ENCODE measurements around the gene NEK5. TPM values are rescaled to one million over a fixed set of nuclear protein-coding genes. Genes with fewer than 3 reads are reported as not detected.

NEK5 gene
- total RNA-seq, 1 experiment from 2014 or later = 0.39 TPM

DNA sequence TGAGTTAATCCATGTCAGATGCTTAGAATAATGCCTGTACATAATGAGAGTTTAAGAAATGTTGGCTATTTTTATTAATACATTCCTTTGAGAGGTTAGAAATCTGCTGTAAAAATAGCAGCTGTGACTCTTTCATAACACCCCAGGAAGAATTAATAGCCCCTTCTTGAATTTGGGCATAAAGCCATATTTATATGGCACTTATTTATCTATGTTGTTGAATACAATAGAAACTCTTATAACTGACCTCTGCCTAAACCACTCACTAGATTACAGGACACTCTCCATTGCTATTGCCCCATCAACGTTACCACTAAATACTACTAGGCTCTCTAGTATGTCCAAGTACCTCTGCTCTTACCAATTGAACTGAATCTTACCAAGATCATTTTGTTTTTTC is 16.3 kb downstream of the NEK5 start:
- H3K9me3 Mint-ChIP-seq (ENCODE audit: unreplicated experiment) = peaks cover 16% of the 10 kb centered on the region
- no peak for DNase-seq
- intact Hi-C loops (cut with micrococcal nuclease; ENCODE audit: unreplicated experiment) = no loop called here
- no peak overlapping the region for H3K27ac Mint-ChIP-seq (ENCODE audit: unreplicated experiment)
- H3K36me3 Mint-ChIP-seq (ENCODE audit: insufficient read depth, unreplicated experiment) = no peaks in the 10 kb centered on the region
- peaks cover 7% of the 10 kb centered on the region for H3K4me1 Mint-ChIP-seq (ENCODE audit: low read depth, unreplicated experiment)
- H3K9me3 ChIP-seq = no peaks in the 10 kb centered on the region
- BruUV-seq (replicated peaks) = no TSS peak
- no peaks in the 10 kb centered on the region for H3K27me3 ChIP-seq (replicated peaks; ENCODE audit: control insufficient read depth, insufficient read depth, low read length)
- peaks cover 11% of the 10 kb centered on the region for H3K4me1 ChIP-seq
- no peak overlapping the region for H3K4me3 Mint-ChIP-seq (ENCODE audit: unreplicated experiment)
- H3K27me3 Mint-ChIP-seq (ENCODE audit: insufficient read depth, unreplicated experiment) = no peaks in the 10 kb centered on the region
- CTCF ChIA-PET = no interaction called here
- no peaks in the 10 kb centered on the region for H3K36me3 ChIP-seq (ENCODE audit: control insufficient read depth, insufficient read depth, low read length)
- no peak for TF ChIP-seq CTCF (IDR thresholded peaks at IDR 0.05; ENCODE audit: insufficient read depth in 1 of 2, low read depth in 1 of 2, low read length in 1 of 2, severe bottlenecking in 1 of 2, unreplicated experiment in 1 of 2)
- POLR2A ChIA-PET = interaction anchor here (0.6 kb wide), 1 partner anchor 54 kb away, joined by 4 read pairs; no protein-coding TSS in a partner anchor
- no peak overlapping the region for H3K4me3 ChIP-seq (ENCODE audit: low read depth, low read length)

- ChIA-PET POLR2A (no interaction called here), CTCF (no interaction called here)
- Histone ChIP-seq H3K4me1 (peaks cover 19% of the 10 kb centered on the region), H3K9me3 (no peaks in the 10 kb centered on the region), H3K4me3 (ENCODE audit: low read depth, low read length) (no peak overlapping the region), H3K36me3 (ENCODE audit: control insufficient read depth, insufficient read depth, low read length) (no peaks in the 10 kb centered on the region), H3K27me3 (replicated peaks; ENCODE audit: control insufficient read depth, insufficient read depth, low read length) (no peaks in the 10 kb centered on the region)
- no peak overlapping the region for H3K27ac Mint-ChIP-seq (ENCODE audit: unreplicated experiment)
- no peak for TF ChIP-seq CTCF (IDR thresholded peaks at IDR 0.05; ENCODE audit: insufficient read depth in 1 of 2, low read depth in 1 of 2, low read length in 1 of 2, severe bottlenecking in 1 of 2, unreplicated experiment in 1 of 2)
- H3K4me3 Mint-ChIP-seq (ENCODE audit: unreplicated experiment) = no peak overlapping the region
- peaks cover 14% of the 10 kb centered on the region for H3K4me1 Mint-ChIP-seq (ENCODE audit: low read depth, unreplicated experiment)
- no TSS peak for BruUV-seq (replicated peaks)
- intact Hi-C loops (cut with micrococcal nuclease; ENCODE audit: unreplicated experiment) = loop anchor here (2.0 kb wide), 1 partner anchor 98 kb away; the partner anchor contains the start of gene ATP7B
- no peaks in the 10 kb centered on the region for H3K36me3 Mint-ChIP-seq (ENCODE audit: insufficient read depth, unreplicated experiment)
- no peaks in the 10 kb centered on the region for H3K27me3 Mint-ChIP-seq (ENCODE audit: insufficient read depth, unreplicated experiment)
- DNase-seq = peak in 1 of 2 experiments; percentile 30
- peaks cover 26% of the 10 kb centered on the region for H3K9me3 Mint-ChIP-seq (ENCODE audit: unreplicated experiment)
Observed at GRCh38 chr13:52109116-52109670, 19.7 kb downstream of the NEK5 start.

DNA sequence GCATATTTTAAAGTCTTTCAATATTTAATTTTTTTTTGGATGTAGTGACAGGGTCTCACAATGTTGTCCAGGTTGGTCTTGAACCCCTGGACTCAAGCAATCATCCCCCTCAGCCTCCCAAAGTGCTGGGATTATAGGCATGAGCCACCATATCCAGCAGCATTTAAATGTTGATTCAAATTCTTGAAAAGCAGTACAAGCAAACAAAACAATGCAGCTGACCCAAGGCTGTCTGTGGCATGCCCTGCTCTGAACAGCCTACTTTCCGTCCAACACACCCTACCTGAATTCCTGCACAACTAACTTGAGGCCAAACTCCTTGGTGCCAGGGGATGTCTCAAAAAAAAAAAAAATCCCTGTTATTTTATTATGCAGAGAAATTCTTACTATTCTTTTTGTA is 23.0 kb downstream of the NEK5 start:
- Histone ChIP-seq H3K4me1 (peaks cover 19% of the 10 kb centered on the region), H3K4me3 (ENCODE audit: low read depth, low read length) (no peak overlapping the region), H3K9me3 (no peaks in the 10 kb centered on the region), H3K36me3 (ENCODE audit: control insufficient read depth, insufficient read depth, low read length) (no peaks in the 10 kb centered on the region), H3K27me3 (replicated peaks; ENCODE audit: control insufficient read depth, insufficient read depth, low read length) (no peaks in the 10 kb centered on the region)
- Mint-ChIP-seq H3K4me1 (ENCODE audit: low read depth, unreplicated experiment) (peaks cover 14% of the 10 kb centered on the region), H3K27me3 (ENCODE audit: insufficient read depth, unreplicated experiment) (no peaks in the 10 kb centered on the region), H3K36me3 (ENCODE audit: insufficient read depth, unreplicated experiment) (no peaks in the 10 kb centered on the region), H3K27ac (ENCODE audit: unreplicated experiment) (peak overlapping the region; percentile 64), H3K9me3 (ENCODE audit: unreplicated experiment) (peaks cover 26% of the 10 kb centered on the region), H3K4me3 (ENCODE audit: unreplicated experiment) (no peak overlapping the region)
- ChIA-PET CTCF (interaction anchor here (0.7 kb wide), 1 partner anchor 18 kb away, joined by 4 read pairs; no protein-coding TSS in a partner anchor), POLR2A (no interaction called here)
- intact Hi-C loops (cut with micrococcal nuclease; ENCODE audit: unreplicated experiment) = no loop called here
- TF ChIP-seq CTCF (IDR thresholded peaks at IDR 0.05; ENCODE audit: insufficient read depth in 1 of 2, low read depth in 1 of 2, low read length in 1 of 2, severe bottlenecking in 1 of 2, unreplicated experiment in 1 of 2) = no peak
- no TSS peak for BruUV-seq (replicated peaks)
- DNase-seq = no peak
